HG03060 (cell line): Measurements from ENCODE around the gene STK10.
A peak's percentile ranks its signal among the peaks of the same experiment; 100 is the strongest.
"Not testable (repeated sequence)": the region's sequence is repeated elsewhere in the genome, so short reads cannot be mapped to it uniquely, and the experiment has no call there.

Experiments used
- ATAC-seq: cut with Tn5 transposase; IDR thresholded peaks from one replicate; pipeline ENCODE4 v1.9.1; 2021; ENCODE audit warnings: low read depth, moderate number of reproducible peaks; ENCODE audit not compliant: unreplicated experiment

Gene STK10

GRCh38 chr5:172188033-172188892 is at the start of gene STK10:
STK10 (minus strand) TSS chr5:172188224; CDS start chr5:172188042, 182 bp downstream.
- peak; percentile 37 for ATAC-seq

DNA sequence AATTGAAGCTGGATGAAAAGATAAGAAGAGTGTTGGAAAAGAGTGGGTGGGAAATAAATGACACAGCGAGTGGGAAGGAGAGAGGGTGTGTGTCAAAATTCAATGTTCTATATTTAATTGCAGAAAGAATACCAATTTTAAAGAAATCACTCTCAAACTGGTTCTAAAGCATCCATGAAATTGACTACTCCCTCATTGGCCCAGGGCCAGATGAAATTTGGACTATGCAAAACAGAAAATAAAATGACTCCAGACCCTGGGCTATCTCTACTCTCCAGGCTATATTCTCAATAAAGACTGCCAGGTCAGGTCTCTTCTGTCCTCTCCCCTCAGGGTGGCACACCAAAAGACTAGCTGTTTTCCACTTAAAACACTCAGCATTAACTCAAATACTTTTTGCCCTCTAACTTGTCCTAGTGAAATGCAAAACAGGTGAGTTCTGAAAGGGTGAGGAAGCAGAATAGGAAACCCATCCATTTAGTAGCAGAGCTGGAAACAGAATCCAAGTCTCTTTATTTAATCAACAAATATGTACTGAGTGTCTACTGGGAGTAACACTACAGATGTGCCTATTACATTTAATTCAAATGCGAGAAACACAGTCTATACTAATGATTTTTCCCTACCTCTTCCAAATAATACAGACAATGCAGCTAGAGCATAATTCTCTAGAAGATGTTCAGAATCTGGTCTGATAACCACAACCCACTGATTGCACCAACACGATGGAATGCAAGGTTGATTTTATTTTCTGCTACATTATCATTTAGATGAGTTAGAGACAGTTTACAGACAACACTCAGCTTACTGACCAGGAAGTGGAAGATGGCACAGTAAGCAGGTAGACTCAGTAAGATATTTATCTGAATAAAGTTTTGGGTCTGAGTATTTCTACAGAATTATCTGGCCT is 48.1 kb upstream of the STK10 start:
- no peak for ATAC-seq

GRCh38 chr5:172235132-172235780 is 47.2 kb upstream of the STK10 start:
- ATAC-seq: no peak

DNA sequence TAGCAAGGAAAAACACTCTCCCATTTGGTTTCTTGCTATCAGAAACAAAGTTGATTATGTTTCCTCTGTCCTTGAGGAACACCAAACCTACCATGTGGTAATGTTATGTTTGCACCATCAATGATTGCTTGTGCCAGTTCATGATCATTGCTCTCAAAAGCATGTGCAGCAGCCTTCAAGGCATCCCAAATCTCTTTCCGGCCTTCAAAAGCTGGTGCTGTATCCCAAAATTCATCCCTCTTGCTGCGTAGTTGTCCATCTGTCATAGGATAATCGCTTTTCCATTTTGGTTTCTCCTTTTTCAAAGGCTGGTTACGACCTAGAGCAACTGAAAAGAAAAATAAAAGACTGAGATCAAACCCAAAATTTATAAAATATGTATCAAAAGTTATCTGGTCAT is 46.0 kb upstream of the STK10 start:
- no peak for ATAC-seq

- ATAC-seq: no peak
Observed at GRCh38 chr5:172229904-172230303, 41.9 kb upstream of the STK10 start.

- no peak for ATAC-seq
Observed at GRCh38 chr5:172224996-172225395, 37.0 kb upstream of the STK10 start.

DNA sequence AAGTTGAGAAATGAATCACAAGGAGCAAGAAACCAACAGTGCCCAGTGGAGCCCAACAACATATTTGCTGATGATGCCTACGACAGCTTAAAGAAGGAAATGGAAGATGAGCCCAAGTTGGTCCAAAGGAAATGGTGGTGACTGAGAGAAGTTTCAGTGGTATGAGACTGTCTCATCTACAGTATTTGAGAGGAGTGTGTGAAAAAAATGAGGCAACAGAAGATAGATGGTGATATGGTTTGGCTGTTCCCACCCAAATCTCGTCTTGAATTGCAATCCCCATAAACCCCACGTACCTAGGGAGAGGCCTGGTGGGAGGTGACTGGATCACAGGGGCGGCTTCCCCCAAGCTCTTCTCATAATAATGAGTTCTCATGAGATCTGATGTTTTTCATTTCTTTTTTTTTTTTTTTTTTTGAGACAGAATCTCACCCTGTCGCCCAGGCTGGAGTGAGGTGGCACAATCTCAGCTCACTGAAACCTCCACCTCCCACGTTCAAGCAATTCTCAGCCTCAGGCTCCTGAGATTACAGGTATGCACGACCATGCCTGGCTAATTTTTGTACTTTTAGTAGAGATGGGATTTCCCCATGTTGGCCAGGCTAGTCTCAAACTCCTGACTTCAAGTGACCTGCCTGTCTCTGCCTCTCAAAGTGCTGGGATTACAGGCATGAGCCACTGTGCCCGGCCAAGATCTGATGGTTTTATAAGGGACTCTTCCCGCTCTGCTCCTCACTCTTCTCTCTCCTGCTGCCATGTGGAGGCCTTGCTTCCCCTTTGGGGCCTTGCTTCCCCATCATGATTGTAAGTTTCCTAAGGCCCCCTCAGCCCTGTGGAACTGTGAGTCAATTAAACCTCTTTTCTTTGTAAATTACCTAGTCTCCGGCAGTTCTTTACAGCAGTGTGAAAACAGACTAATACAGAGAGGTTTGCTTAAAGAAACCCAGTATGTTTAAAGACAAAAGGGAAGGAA is 36.2 kb upstream of the STK10 start:
- peak; percentile 81 for ATAC-seq

- no peak for ATAC-seq
Observed at GRCh38 chr5:172219296-172219695, 31.3 kb upstream of the STK10 start.

DNA sequence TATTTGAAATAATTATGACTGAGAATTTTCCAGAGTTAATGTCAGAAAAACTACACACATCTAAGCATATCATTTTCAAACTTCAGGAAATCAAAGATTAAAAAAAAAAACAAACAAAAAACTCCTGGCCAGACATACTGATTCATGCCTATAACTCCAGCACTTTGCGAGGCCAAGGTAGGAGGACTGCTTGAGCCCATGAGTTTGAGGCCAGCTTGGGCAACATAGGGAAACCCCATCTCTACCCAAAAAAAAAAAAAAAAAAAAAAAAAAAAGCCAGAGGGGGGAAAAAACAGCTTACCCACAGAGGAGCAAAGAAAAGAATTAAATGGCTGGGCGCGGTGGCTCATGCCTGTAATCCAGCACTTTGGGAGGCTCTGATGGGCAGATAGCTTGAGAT is 28.3 kb upstream of the STK10 start:
- ATAC-seq: no peak

GRCh38 chr5:172213126-172213525 is 25.1 kb upstream of the STK10 start:
- no peak for ATAC-seq

- ATAC-seq: no peak
Observed at GRCh38 chr5:172211676-172212075, 23.7 kb upstream of the STK10 start.

DNA sequence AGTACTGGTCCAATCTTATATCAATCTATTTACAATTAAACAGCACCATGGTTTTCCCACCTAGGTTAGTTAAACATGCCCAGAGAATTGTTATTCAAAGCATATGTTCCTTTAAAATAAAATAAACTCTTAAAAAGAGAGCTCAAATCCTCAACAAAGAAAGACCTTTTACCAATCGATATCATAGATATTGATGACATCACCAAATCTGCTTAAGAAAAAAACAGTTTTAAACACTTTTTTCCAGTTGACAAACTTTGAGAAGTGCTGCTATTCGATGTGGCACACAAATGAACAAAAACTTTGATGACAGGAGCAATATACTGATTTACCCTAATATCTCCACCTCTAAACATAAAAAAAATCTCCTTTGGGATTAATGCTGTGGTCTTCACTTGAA is 21.7 kb upstream of the STK10 start:
- ATAC-seq: no peak

GRCh38 chr5:172207511-172207910 is 19.5 kb upstream of the STK10 start:
- ATAC-seq: no peak

DNA sequence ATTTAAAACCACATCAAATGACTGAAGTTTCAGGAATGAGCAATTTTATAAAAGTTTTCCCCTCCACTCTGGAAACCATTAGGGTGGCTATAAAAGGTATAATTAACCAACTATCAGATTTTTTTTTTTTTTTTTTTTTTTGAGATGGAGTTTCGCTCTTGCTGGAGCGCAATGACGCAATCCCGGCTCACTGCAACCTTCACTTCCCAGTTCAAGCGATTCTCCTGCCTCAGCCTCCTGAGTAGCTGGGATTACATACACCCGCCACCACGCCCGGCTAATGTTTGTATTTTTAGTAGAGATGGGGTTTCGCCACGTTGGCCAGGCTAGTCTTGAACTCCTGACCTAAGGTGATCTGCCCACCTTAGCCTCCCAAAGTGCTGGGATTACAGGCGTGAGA is 18.0 kb upstream of the STK10 start:
- not testable (repeated sequence) for ATAC-seq

GRCh38 chr5:172200476-172200875 is 12.5 kb upstream of the STK10 start:
- no peak for ATAC-seq

DNA sequence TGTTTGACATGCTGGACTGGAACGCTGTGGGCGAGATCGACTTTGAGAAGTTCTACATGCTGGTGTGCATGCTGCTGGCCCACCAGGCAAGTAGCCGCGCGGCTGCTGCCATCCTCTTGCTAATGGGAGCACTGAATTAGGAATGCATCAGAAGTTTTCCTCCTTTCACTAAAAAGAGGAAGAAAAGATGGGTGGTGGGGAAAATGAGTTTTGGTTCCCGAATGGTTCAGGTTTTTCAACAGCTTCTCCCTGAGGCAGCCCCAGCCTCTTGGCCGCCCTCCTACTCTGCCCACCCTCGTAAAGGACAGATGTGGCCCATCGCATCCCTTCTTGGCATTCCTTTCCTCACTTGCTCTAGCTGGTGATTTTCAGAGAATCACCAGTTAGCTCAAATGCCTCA is 11.4 kb upstream of the STK10 start:
- no peak for ATAC-seq

- not testable (repeated sequence) for ATAC-seq
Observed at GRCh38 chr5:172197775-172198174, 9.8 kb upstream of the STK10 start.

DNA sequence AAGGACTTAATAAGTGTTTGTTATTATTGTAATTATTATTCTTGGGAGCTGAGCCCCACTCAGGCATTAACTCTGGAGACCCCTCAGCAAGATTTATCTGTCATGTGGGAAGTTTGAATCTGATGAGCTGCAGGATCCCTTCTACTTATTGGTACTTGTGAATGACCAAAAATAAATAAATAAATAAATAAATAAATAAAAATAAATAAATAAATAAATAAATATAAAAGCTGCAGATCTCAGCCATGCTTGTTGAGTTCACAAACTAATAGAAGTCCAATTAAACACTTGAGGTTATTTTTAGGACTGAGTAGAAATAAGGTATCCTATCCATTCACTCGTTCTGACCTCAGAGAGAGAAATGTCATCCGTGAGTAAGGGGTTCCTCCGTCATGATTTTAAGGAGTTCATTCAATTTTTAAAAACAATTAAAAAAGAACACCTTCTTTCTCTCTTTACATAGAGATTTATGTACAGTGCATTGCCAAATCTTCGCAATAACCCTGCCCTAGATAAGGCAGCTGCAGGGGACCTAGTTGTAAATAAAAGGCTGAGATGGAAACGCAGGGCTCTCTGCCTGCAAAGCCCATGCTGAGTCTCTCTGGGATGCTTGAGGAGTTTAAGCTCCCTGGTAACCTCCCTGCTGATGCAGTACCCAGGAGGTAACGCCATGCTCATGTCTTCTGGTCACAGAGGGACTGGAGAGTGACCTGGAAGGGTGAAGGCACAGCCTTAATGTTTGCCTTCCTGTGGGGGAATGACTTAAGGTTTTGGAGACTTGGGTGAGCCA is 7.2 kb upstream of the STK10 start:
- ATAC-seq: no peak

GRCh38 chr5:172193872-172194271 is 5.8 kb upstream of the STK10 start, which contains the start of gene EFCAB9:
EFCAB9 (plus strand) TSS chr5:172194172; CDS start chr5:172194173, 1 bp downstream.
- ATAC-seq: no peak
